Memory B cell (primary cell): ENCODE data around the gene TACSTD2.

Experiments used
- ATAC-seq: fragments of 150-1000 bp; cut with Tn5 transposase; 2 replicates; pipeline ENCODE4 v1.10.0; 2021; ENCODE audit warnings: low read depth, mild to moderate bottlenecking, moderate library complexity
- DNase-seq, 2 donors: peaks; one replicate each; pipeline ENCODE4 v3.0.0; 2022; ENCODE audit warnings: low spot score in 2 of 2
- H3K27ac Mint-ChIP-seq: one replicate; pipeline ENCODE4 v1.8.0; 2022; ENCODE audit warnings: mild to moderate bottlenecking, moderate library complexity, mixed read lengths
- H3K27me3 Mint-ChIP-seq: one replicate; pipeline ENCODE4 v1.8.0; 2022; ENCODE audit warnings: mixed read lengths
- H3K36me3 Mint-ChIP-seq: one replicate; pipeline ENCODE4 v1.8.0; 2022; ENCODE audit warnings: mild to moderate bottlenecking, mixed read lengths
- H3K4me1 Mint-ChIP-seq: one replicate; pipeline ENCODE4 v1.8.0; 2022; ENCODE audit warnings: mixed read lengths
- H3K4me3 Mint-ChIP-seq: one replicate; pipeline ENCODE4 v1.8.0; 2022; ENCODE audit warnings: mild to moderate bottlenecking, moderate library complexity, mixed read lengths
- H3K9me3 Mint-ChIP-seq: one replicate; pipeline ENCODE4 v1.8.0; 2022; ENCODE audit warnings: mixed read lengths

TACSTD2 gene

GRCh38 chr1:58597996-58598395 is 20.9 kb upstream of the TACSTD2 start:
- H3K36me3 Mint-ChIP-seq: no peaks in the 10 kb centered on the region
- H3K27ac Mint-ChIP-seq: no peak overlapping the region
- H3K4me1 Mint-ChIP-seq: peaks cover 7% of the 10 kb centered on the region

GRCh38 chr1:58597076-58597475 is 20.0 kb upstream of the TACSTD2 start:
- ATAC-seq: no peak
- Mint-ChIP-seq H3K27ac (no peak overlapping the region), H3K4me3 (no peak overlapping the region), H3K27me3 (peaks cover 22% of the 10 kb centered on the region), H3K9me3 (peaks cover 5% of the 10 kb centered on the region), H3K4me1 (peaks cover 7% of the 10 kb centered on the region), H3K36me3 (no peaks in the 10 kb centered on the region)
- DNase-seq: no peak

More at GRCh38 chr1:58597996-58598395, 20.9 kb upstream of the TACSTD2 start:
- ATAC-seq (no peak), DNase-seq (no peak)
- peaks cover 6% of the 10 kb centered on the region for H3K9me3 Mint-ChIP-seq
- H3K27me3 Mint-ChIP-seq: peaks cover 21% of the 10 kb centered on the region
- H3K4me3 Mint-ChIP-seq: no peak overlapping the region

GRCh38 chr1:58596631-58597052 is 19.6 kb upstream of the TACSTD2 start:
- H3K4me3 Mint-ChIP-seq: no peak overlapping the region
- H3K27me3 Mint-ChIP-seq: peaks cover 22% of the 10 kb centered on the region
- peaks cover 7% of the 10 kb centered on the region for H3K4me1 Mint-ChIP-seq
- H3K9me3 Mint-ChIP-seq: peaks cover 5% of the 10 kb centered on the region
- no peaks in the 10 kb centered on the region for H3K36me3 Mint-ChIP-seq
- H3K27ac Mint-ChIP-seq: no peak overlapping the region
- DNase-seq (no peak), ATAC-seq (no peak)

GRCh38 chr1:58594546-58594945 is 17.5 kb upstream of the TACSTD2 start:
- H3K36me3 Mint-ChIP-seq: no peaks in the 10 kb centered on the region
- DNase-seq (no peak), ATAC-seq (no peak)
- peaks cover 1% of the 10 kb centered on the region for H3K9me3 Mint-ChIP-seq
- H3K27ac Mint-ChIP-seq: no peak overlapping the region
- no peak overlapping the region for H3K4me3 Mint-ChIP-seq
- peaks cover 7% of the 10 kb centered on the region for H3K4me1 Mint-ChIP-seq
- peaks cover 23% of the 10 kb centered on the region for H3K27me3 Mint-ChIP-seq

GRCh38 chr1:58592522-58593134 is 15.6 kb upstream of the TACSTD2 start:
- Mint-ChIP-seq H3K4me1 (peaks cover 3% of the 10 kb centered on the region), H3K27ac (no peak overlapping the region), H3K27me3 (peaks cover 22% of the 10 kb centered on the region), H3K36me3 (no peaks in the 10 kb centered on the region), H3K4me3 (no peak overlapping the region), H3K9me3 (no peaks in the 10 kb centered on the region)
- no peak for DNase-seq
- no peak for ATAC-seq

- H3K9me3 Mint-ChIP-seq: no peaks in the 10 kb centered on the region
- H3K36me3 Mint-ChIP-seq: no peaks in the 10 kb centered on the region
- H3K27ac Mint-ChIP-seq: no peak overlapping the region
- no peak overlapping the region for H3K4me3 Mint-ChIP-seq
- H3K4me1 Mint-ChIP-seq: peaks cover 2% of the 10 kb centered on the region
- peaks cover 19% of the 10 kb centered on the region for H3K27me3 Mint-ChIP-seq
- DNase-seq: no peak
- ATAC-seq: no peak
Observed at GRCh38 chr1:58591806-58592205, 14.8 kb upstream of the TACSTD2 start.

GRCh38 chr1:58590019-58590418 is 13.0 kb upstream of the TACSTD2 start:
- no peak overlapping the region for H3K4me3 Mint-ChIP-seq
- H3K4me1 Mint-ChIP-seq: no peaks in the 10 kb centered on the region
- no peaks in the 10 kb centered on the region for H3K9me3 Mint-ChIP-seq
- H3K27me3 Mint-ChIP-seq: peaks cover 23% of the 10 kb centered on the region
- H3K27ac Mint-ChIP-seq: no peak overlapping the region
- DNase-seq (no peak), ATAC-seq (no peak)
- no peaks in the 10 kb centered on the region for H3K36me3 Mint-ChIP-seq

GRCh38 chr1:58588396-58588795 is 11.3 kb upstream of the TACSTD2 start:
- H3K4me3 Mint-ChIP-seq: no peak overlapping the region
- H3K36me3 Mint-ChIP-seq: no peaks in the 10 kb centered on the region

GRCh38 chr1:58587667-58588066 is 10.6 kb upstream of the TACSTD2 start:
- Mint-ChIP-seq H3K27me3 (peaks cover 19% of the 10 kb centered on the region), H3K4me1 (peaks cover 9% of the 10 kb centered on the region), H3K4me3 (no peak overlapping the region), H3K36me3 (no peaks in the 10 kb centered on the region), H3K9me3 (no peaks in the 10 kb centered on the region), H3K27ac (no peak overlapping the region)
- DNase-seq (no peak), ATAC-seq (no peak)

More at GRCh38 chr1:58588396-58588795, 11.3 kb upstream of the TACSTD2 start:
- H3K27ac Mint-ChIP-seq: no peak overlapping the region
- H3K4me1 Mint-ChIP-seq: peaks cover 7% of the 10 kb centered on the region
- H3K27me3 Mint-ChIP-seq: peaks cover 22% of the 10 kb centered on the region
- ATAC-seq (no peak), DNase-seq (no peak)
- no peaks in the 10 kb centered on the region for H3K9me3 Mint-ChIP-seq

- H3K4me1 Mint-ChIP-seq: peaks cover 9% of the 10 kb centered on the region
- H3K9me3 Mint-ChIP-seq: no peaks in the 10 kb centered on the region
- no peak overlapping the region for H3K4me3 Mint-ChIP-seq
- ATAC-seq: no peak
- H3K27me3 Mint-ChIP-seq: peaks cover 17% of the 10 kb centered on the region
- H3K27ac Mint-ChIP-seq: no peak overlapping the region
- DNase-seq: no peak
- no peaks in the 10 kb centered on the region for H3K36me3 Mint-ChIP-seq
Observed at GRCh38 chr1:58586271-58586670, 9.2 kb upstream of the TACSTD2 start.

- no peak for ATAC-seq
- H3K9me3 Mint-ChIP-seq: no peaks in the 10 kb centered on the region
- no peak for DNase-seq
- peaks cover 15% of the 10 kb centered on the region for H3K27me3 Mint-ChIP-seq
- no peak overlapping the region for H3K27ac Mint-ChIP-seq
- no peak overlapping the region for H3K4me3 Mint-ChIP-seq
- no peaks in the 10 kb centered on the region for H3K36me3 Mint-ChIP-seq
- peaks cover 9% of the 10 kb centered on the region for H3K4me1 Mint-ChIP-seq
Observed at GRCh38 chr1:58585581-58586151, 8.6 kb upstream of the TACSTD2 start.

- ATAC-seq (no peak), DNase-seq (no peak)
- Mint-ChIP-seq H3K27me3 (peaks cover 10% of the 10 kb centered on the region), H3K4me3 (no peak overlapping the region), H3K9me3 (no peaks in the 10 kb centered on the region), H3K36me3 (no peaks in the 10 kb centered on the region), H3K4me1 (peaks cover 9% of the 10 kb centered on the region), H3K27ac (no peak overlapping the region)
Observed at GRCh38 chr1:58585166-58585565, 8.1 kb upstream of the TACSTD2 start.

- no peak for ATAC-seq
- peaks cover 14% of the 10 kb centered on the region for H3K27me3 Mint-ChIP-seq
- no peak overlapping the region for H3K4me3 Mint-ChIP-seq
- peaks cover 9% of the 10 kb centered on the region for H3K4me1 Mint-ChIP-seq
- DNase-seq: no peak
- H3K36me3 Mint-ChIP-seq: no peaks in the 10 kb centered on the region
- H3K9me3 Mint-ChIP-seq: no peaks in the 10 kb centered on the region
- no peak overlapping the region for H3K27ac Mint-ChIP-seq
Observed at GRCh38 chr1:58584082-58584895, 7.2 kb upstream of the TACSTD2 start.

GRCh38 chr1:58583496-58583895 is 6.4 kb upstream of the TACSTD2 start:
- H3K4me3 Mint-ChIP-seq: no peak overlapping the region
- H3K27ac Mint-ChIP-seq: no peak overlapping the region
- H3K27me3 Mint-ChIP-seq: peaks cover 13% of the 10 kb centered on the region
- no peaks in the 10 kb centered on the region for H3K9me3 Mint-ChIP-seq
- ATAC-seq: peak; percentile 73
- H3K36me3 Mint-ChIP-seq: no peaks in the 10 kb centered on the region
- H3K4me1 Mint-ChIP-seq: peaks cover 9% of the 10 kb centered on the region
- DNase-seq: no peak
